IMR-90 (cell line): Measurements from ENCODE around the gene ST6GALNAC3. TPM values are rescaled to one million over a fixed set of nuclear protein-coding genes. Genes with fewer than 3 reads are reported as not detected.

Experiments used
- ATAC-seq: fragments of 200-7000 bp; cut with Tn5 transposase; 2 replicates; pipeline ENCODE4 v1.9.1; 2020; ENCODE audit warnings: low read depth, mild to moderate bottlenecking, moderate library complexity
- BruUV-seq: library from RNA; stranded (reverse); fragments of 400-500 nt; replicated peaks from 2 replicates; lab custom pipeline; 2021; lab: Mats Ljungman, UMichigan
- CTCF ChIA-PET: fragments of 300-600 bp; formaldehyde crosslinking; extraction: SDS; loops from one replicate; lab custom pipeline; 2021; ENCODE audit warnings: antibody characterized with exemption; lab: Yijun Ruan, JAX
- POLR2A ChIA-PET: fragments of 300-600 bp; sonication (Branson Sonifier 250); formaldehyde crosslinking; loops from one replicate; lab custom pipeline; 2022; ENCODE audit warnings: antibody characterized with exemption; ENCODE audit not compliant: unreplicated experiment; lab: Charles Lee
- DNase-seq: peaks from one replicate; pipeline ENCODE4 v3.0.0; 2013
- H2AFZ ChIP-seq: replicated peaks from 2 replicates; pipeline ENCODE3; 2013; ENCODE audit warnings: low read length, mild to moderate bottlenecking; ENCODE audit not compliant: poor library complexity
- H2AK5ac ChIP-seq: 2 replicates; pipeline ENCODE4 v1.6.1; 2013; ENCODE audit warnings: low read depth, low read length, inconsistent platforms
- H2AK9ac ChIP-seq: replicated peaks from 2 replicates; pipeline ENCODE3; 2013; ENCODE audit warnings: mild to moderate bottlenecking, low read depth, low read length, moderate library complexity; ENCODE audit not compliant: poor library complexity
- H2BK120ac ChIP-seq: 2 replicates; pipeline ENCODE4 v1.6.1; 2013; ENCODE audit warnings: low read depth, low read length, inconsistent platforms
- H2BK15ac ChIP-seq: 3 replicates; pipeline ENCODE4 v1.6.1; 2013; ENCODE audit warnings: low read depth, low read length, inconsistent platforms
- H2BK20ac ChIP-seq: 2 replicates; pipeline ENCODE4 v1.6.1; 2013; ENCODE audit warnings: low read depth, mild to moderate bottlenecking, inconsistent platforms, low read length, moderate library complexity
- H2BK5ac ChIP-seq: 2 replicates; pipeline ENCODE4 v1.6.1; 2013; ENCODE audit warnings: mild to moderate bottlenecking, low read depth, low read length, inconsistent platforms; ENCODE audit not compliant: poor library complexity, severe bottlenecking
- H3K14ac ChIP-seq: replicated peaks from 2 replicates; pipeline ENCODE4 v1.6.1; 2013; ENCODE audit warnings: low read depth, low read length, inconsistent platforms
- H3K18ac ChIP-seq: 2 replicates; pipeline ENCODE4 v1.6.1; 2013; ENCODE audit warnings: low read depth, low read length, control low read depth
- H3K23ac ChIP-seq: 2 replicates; pipeline ENCODE4 v1.6.1; 2013; ENCODE audit warnings: low read depth, low read length, inconsistent platforms
- H3K27ac ChIP-seq: 2 replicates; pipeline ENCODE4 v1.5.1; 2013; ENCODE audit warnings: mild to moderate bottlenecking, control low read depth, low read length; ENCODE audit not compliant: insufficient read depth
- H3K27me3 ChIP-seq: 2 replicates; pipeline ENCODE4 v1.6.1; 2013; ENCODE audit warnings: low read length; ENCODE audit not compliant: control insufficient read depth, insufficient read depth
- H3K36me3 ChIP-seq: 2 replicates; pipeline ENCODE4 v1.6.1; 2013; ENCODE audit warnings: low read length, mixed read lengths; ENCODE audit not compliant: control insufficient read depth, insufficient read depth
- H3K4ac ChIP-seq: 2 replicates; pipeline ENCODE4 v1.6.1; 2013; ENCODE audit warnings: low read depth, low read length, inconsistent platforms
- H3K4me1 ChIP-seq: 2 replicates; pipeline ENCODE4 v1.6.1; 2013; ENCODE audit warnings: low read length, mixed read lengths; ENCODE audit not compliant: control insufficient read depth, insufficient read depth
- H3K4me2 ChIP-seq: 2 replicates; pipeline ENCODE4 v1.6.1; 2013; ENCODE audit warnings: low read depth, mild to moderate bottlenecking, control low read depth, low read length, moderate library complexity
- H3K4me3 ChIP-seq: 2 replicates; pipeline ENCODE4 v1.5.1; 2013; ENCODE audit warnings: low read depth, mild to moderate bottlenecking, control low read depth, low read length, moderate library complexity; ENCODE audit not compliant: insufficient read depth
- H3K56ac ChIP-seq: 2 replicates; pipeline ENCODE4 v1.6.1; 2013; ENCODE audit warnings: low read length, inconsistent platforms; ENCODE audit not compliant: insufficient read depth; ENCODE audit errors: extremely low read depth
- H3K79me1 ChIP-seq, 2 experiments: 2 replicates each; pipeline ENCODE4 v1.6.1; 2013; ENCODE audit warnings: low read length in 2 of 2, inconsistent platforms in 1 of 2, low read depth in 1 of 2
- H3K9ac ChIP-seq: 2 replicates; pipeline ENCODE4 v1.6.1; 2013; ENCODE audit warnings: low read depth, low read length, control low read depth
- H3K9me1 ChIP-seq: 2 replicates; pipeline ENCODE4 v1.6.1; 2013; ENCODE audit warnings: low read length, inconsistent platforms; ENCODE audit not compliant: insufficient read depth
- H3K9me3 ChIP-seq: 2 replicates; pipeline ENCODE4 v1.6.1; 2013; ENCODE audit warnings: low read length; ENCODE audit not compliant: control insufficient read depth, insufficient read depth
- H4K20me1 ChIP-seq: 2 replicates; pipeline ENCODE4 v1.6.1; 2013; ENCODE audit warnings: low read length, inconsistent platforms; ENCODE audit not compliant: insufficient read depth
- H4K5ac ChIP-seq: 2 replicates; pipeline ENCODE4 v1.6.1; 2013; ENCODE audit warnings: mild to moderate bottlenecking, low read depth, low read length, control low read depth
- H4K8ac ChIP-seq, 2 experiments: 2 replicates each; pipeline ENCODE4 v1.6.1; 2013; ENCODE audit warnings: low read depth in 2 of 2, low read length in 2 of 2, control low read depth in 1 of 2, inconsistent platforms in 1 of 2
- H4K91ac ChIP-seq: 2 replicates; pipeline ENCODE4 v1.6.1; 2013; ENCODE audit warnings: low read depth, low read length, inconsistent platforms; ENCODE audit not compliant: insufficient read depth
- CEBPB ChIP-seq: IDR thresholded peaks from 2 replicates; pipeline ENCODE4 v1.6.1; 2012; ENCODE audit warnings: low read depth, low read length, improper control_type of control experiment
- MAZ ChIP-seq: IDR thresholded peaks from 2 replicates; pipeline ENCODE4 v1.6.1; 2012; ENCODE audit warnings: low read depth, mild to moderate bottlenecking, low read length, improper control_type of control experiment, moderate library complexity, borderline replicate concordance
- SMC3 ChIP-seq: fragments of 150-350 bp; IDR thresholded peaks from 2 replicates; pipeline ENCODE4 v1.6.1; 2016; ENCODE audit warnings: low read depth, mild to moderate bottlenecking, antibody characterized with exemption, low read length, moderate library complexity
- WGBS, 2 experiments: methylation state at CpG; one replicate each; pipeline versions ENCODE4 v1.1.5 to v1.1.7; 2013; ENCODE audit warnings: missing lambda C conversion rate in 2 of 2; ENCODE audit not compliant: insufficient read length in 1 of 2; ENCODE audit errors: extremely low coverage in 2 of 2; 5-methylcytosine and 5-hydroxymethylcytosine counted together
- dilution Hi-C: fragments of 300-500 bp; cut with HindIII; formaldehyde crosslinking; loops from one replicate; pipeline ENCODE4 v1.14.3; 2018; ENCODE audit warnings: low sequenced_read_pairs; ENCODE audit not compliant: unreplicated experiment
- in situ Hi-C: fragments of 300-500 bp; cut with MboI; formaldehyde crosslinking; loops from 3 replicates; pipeline ENCODE4 v1.14.3; 2019; ENCODE audit warnings: low sequenced_read_pairs, inconsistent platforms, mixed read lengths
- intact Hi-C: fragments of 100-400 bp; cut with micrococcal nuclease; formaldehyde crosslinking; loops from 2 replicates; pipeline ENCODE4 v1.10.0; 2022
- polyA plus RNA-seq, 3 experiments: library from polyadenylated mRNA; depleted of rRNA; stranded (reverse); fragments of >200 nt; gene quantifications; 2 replicates each; pipeline ENCODE4 v1.2.3, GENCODE V29; 2012; ENCODE audit warnings: low replicate concordance in 1 of 3
- total RNA-seq: library from RNA; depleted of rRNA; stranded (reverse); fragments of >200 nt; gene quantifications from 2 replicates; pipeline ENCODE4 v1.2.3, GENCODE V29; 2012

ST6GALNAC3 gene
- total and polyA plus RNA-seq, 2 of the 4 experiments (the other 2 are of a cell fraction): 0.65 to 1.3 TPM

GRCh38 chr1:76209238-76209637, 134.7 kb downstream of the ST6GALNAC3 start:
- Histone ChIP-seq H2AK9ac (no peak overlapping the region), H3K9ac (no peak overlapping the region), H3K9me1 (no peaks in the 10 kb centered on the region), H2AFZ (no peak overlapping the region), H3K27me3 (no peaks in the 10 kb centered on the region), H2BK5ac (no peak overlapping the region), H2BK120ac (no peak overlapping the region), H3K4me2 (no peak overlapping the region), H4K91ac (no peak overlapping the region), H2AK5ac (no peak overlapping the region), H3K4me1 (no peaks in the 10 kb centered on the region), H3K4ac (no peak overlapping the region), H4K5ac (no peak overlapping the region), H4K8ac (no peak overlapping the region), H3K18ac (no peak overlapping the region), H4K20me1 (no peaks in the 10 kb centered on the region), H3K36me3 (no peaks in the 10 kb centered on the region), H3K79me1 (no peaks in the 10 kb centered on the region), H3K14ac (no peak overlapping the region), H3K4me3 (no peak overlapping the region), H3K23ac (no peak overlapping the region), H3K56ac (no peak overlapping the region), H2BK15ac (no peak overlapping the region), H2BK20ac (no peak overlapping the region), H3K27ac (no peak overlapping the region), H3K9me3 (no peaks in the 10 kb centered on the region; the same call in 1 of the 2 replicates)
- dilution Hi-C loops (no loop called here), in situ Hi-C loops (no loop called here), intact Hi-C loops (no loop called here)
- CTCF ChIA-PET: no interaction called here
- TF ChIP-seq SMC3 (no peak), CEBPB (no peak), MAZ (no peak)
- ATAC-seq: no peak
- POLR2A ChIA-PET: no interaction called here
- BruUV-seq: no TSS peak
- no CpG with 5 or more reads among the region's 4 CpGs for WGBS, 2 experiments
- DNase-seq: no peak
